CD1c-positive myeloid dendritic cell (primary cell): ENCODE measurements around the gene HS6ST2.
"Not testable (repeated sequence)": the region's sequence is repeated elsewhere in the genome, so short reads cannot be mapped to it uniquely, and the experiment has no call there.

ENCODE experiments used
- DNase-seq: peaks from one replicate; pipeline ENCODE4 v3.0.0-alpha.2; 2016; ENCODE audit errors: extremely low spot score

HS6ST2 gene

GRCh38 chrX:132940727-132941327 is 17.6 kb downstream of the HS6ST2 start:
- DNase-seq = no peak

GRCh38 chrX:132933170-132933569 is 25.3 kb downstream of the HS6ST2 start:
- no peak for DNase-seq

- DNase-seq = no peak
These were observed 34.0 kb downstream of the HS6ST2 start for GRCh38 chrX:132924426-132924825.

- DNase-seq = no peak
These were observed 39.9 kb downstream of the HS6ST2 start for GRCh38 chrX:132918523-132918922.

GRCh38 chrX:132916349-132916748 is 42.1 kb downstream of the HS6ST2 start:
- no peak for DNase-seq

- no peak for DNase-seq
These were observed 48.8 kb downstream of the HS6ST2 start for GRCh38 chrX:132909643-132910042.

GRCh38 chrX:132908891-132909290 is 49.5 kb downstream of the HS6ST2 start:
- no peak for DNase-seq

- DNase-seq = no peak
These were observed 57.7 kb downstream of the HS6ST2 start for GRCh38 chrX:132900633-132901293.

GRCh38 chrX:132887569-132887968 is 70.9 kb downstream of the HS6ST2 start:
- DNase-seq = no peak

- DNase-seq = no peak
These were observed 75.0 kb downstream of the HS6ST2 start for GRCh38 chrX:132883358-132883915.

- DNase-seq = not testable (repeated sequence)
These were observed 77.7 kb downstream of the HS6ST2 start for GRCh38 chrX:132880753-132881152.

- no peak for DNase-seq
These were observed 80.4 kb downstream of the HS6ST2 start for GRCh38 chrX:132877954-132878536.

GRCh38 chrX:132876523-132877338 is 81.7 kb downstream of the HS6ST2 start:
- DNase-seq = no peak

- DNase-seq = no peak
These were observed 82.5 kb downstream of the HS6ST2 start for GRCh38 chrX:132875650-132876522.

- DNase-seq = no peak
These were observed 95.9 kb downstream of the HS6ST2 start for GRCh38 chrX:132862562-132862961.

GRCh38 chrX:132861076-132861475 is 97.4 kb downstream of the HS6ST2 start:
- DNase-seq = no peak

GRCh38 chrX:132860200-132860599 is 98.2 kb downstream of the HS6ST2 start:
- DNase-seq = no peak

GRCh38 chrX:132858018-132858417 is 100.4 kb downstream of the HS6ST2 start:
- no peak for DNase-seq

- no peak for DNase-seq
These were observed 102.6 kb downstream of the HS6ST2 start for GRCh38 chrX:132855780-132856341.

GRCh38 chrX:132853040-132853439 is 105.4 kb downstream of the HS6ST2 start:
- no peak for DNase-seq
